ENCODE results near the gene SLC25A15.

The SLC25A15 gene

DNA sequence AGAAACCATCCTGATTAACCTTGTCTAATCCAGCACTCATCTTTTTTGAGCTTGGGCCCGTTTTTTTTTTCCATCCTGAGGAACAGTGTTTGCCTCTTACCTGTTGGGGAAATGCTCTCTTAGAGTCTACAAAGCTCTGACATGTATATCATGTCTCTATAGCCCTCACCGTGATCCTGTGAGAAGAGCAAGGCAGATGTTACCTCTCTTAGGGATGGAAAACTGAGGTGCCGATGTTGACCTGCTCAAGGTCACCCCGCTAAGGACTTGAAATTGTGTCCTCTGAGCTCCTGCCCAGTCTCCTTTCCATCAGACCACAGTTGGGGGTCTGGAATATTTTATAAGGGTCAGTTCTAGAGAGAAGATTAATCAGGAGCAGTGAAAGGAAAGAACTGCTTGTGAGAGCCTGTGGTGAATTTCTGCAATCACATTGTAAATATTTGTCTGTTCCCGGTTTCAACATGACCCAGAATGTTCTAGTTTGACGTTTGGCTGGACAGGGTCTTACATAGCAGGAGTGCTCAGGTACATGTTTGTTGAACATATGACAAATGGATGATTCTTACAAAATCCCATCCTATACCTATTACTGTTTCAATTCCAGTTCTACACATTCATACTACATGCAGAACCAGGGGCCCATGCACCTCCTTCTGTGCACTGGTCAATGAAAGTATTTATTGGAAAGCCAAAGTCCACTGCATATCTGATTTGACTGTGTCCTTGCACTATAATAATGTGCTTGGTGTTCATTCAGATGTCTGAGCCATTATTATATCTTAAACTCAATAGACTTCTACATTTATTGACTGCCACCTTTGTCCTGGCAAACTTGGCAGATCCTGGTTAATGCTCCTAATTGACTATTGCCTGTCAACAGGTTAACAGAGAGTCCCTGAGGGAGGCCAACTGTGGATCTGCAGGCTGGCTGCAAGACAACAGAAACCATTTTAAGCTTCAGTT, 12.1 kb downstream of the SLC25A15 start:
- Histone ChIP-seq H3K36me3 (ENCODE audit: control insufficient read depth in 2 of 2, insufficient read depth in 1 of 2, low read length in 2 of 2) (peaks cover 0 to 73% of the 10 kb centered on the region in 2 experiments; a peak in 2 of 3 replicates), H3K27ac (ENCODE audit: extremely low read depth, low read depth, low read length) (no peak overlapping the region), H3K9me3 (ENCODE audit: control insufficient read depth, insufficient read depth, low read depth, low read length) (no peaks in the 10 kb centered on the region), H3K4me3 (ENCODE audit: low read depth, low read length) (no peak overlapping the region), H3K4me1 (ENCODE audit: control insufficient read depth, insufficient read depth, low read length) (no peaks in the 10 kb centered on the region)
- POLR2A ChIA-PET, result interaction anchor here (0.7 kb wide), 1 partner anchor 157 kb away, joined by 5 read pairs; no protein-coding TSS in a partner anchor
- CTCF ChIA-PET, result no interaction called here
- TF ChIP-seq, protein P1, sequence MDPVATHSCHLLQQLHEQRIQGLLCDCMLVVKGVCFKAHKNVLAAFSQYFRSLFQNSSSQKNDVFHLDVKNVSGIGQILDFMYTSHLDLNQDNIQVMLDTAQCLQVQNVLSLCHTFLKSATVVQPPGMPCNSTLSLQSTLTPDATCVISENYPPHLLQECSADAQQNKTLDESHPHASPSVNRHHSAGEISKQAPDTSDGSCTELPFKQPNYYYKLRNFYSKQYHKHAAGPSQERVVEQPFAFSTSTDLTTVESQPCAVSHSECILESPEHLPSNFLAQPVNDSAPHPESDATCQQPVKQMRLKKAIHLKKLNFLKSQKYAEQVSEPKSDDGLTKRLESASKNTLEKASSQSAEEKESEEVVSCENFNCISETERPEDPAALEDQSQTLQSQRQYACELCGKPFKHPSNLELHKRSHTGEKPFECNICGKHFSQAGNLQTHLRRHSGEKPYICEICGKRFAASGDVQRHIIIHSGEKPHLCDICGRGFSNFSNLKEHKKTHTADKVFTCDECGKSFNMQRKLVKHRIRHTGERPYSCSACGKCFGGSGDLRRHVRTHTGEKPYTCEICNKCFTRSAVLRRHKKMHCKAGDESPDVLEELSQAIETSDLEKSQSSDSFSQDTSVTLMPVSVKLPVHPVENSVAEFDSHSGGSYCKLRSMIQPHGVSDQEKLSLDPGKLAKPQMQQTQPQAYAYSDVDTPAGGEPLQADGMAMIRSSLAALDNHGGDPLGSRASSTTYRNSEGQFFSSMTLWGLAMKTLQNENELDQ (tag by site-specific recombination; IDR thresholded peaks at IDR 0.05; ENCODE audit: low read depth), result no peak
- no peak for TF ChIP-seq OVOL3 (tag by site-specific recombination; IDR thresholded peaks at IDR 0.05)
- TF ChIP-seq, protein P2, sequence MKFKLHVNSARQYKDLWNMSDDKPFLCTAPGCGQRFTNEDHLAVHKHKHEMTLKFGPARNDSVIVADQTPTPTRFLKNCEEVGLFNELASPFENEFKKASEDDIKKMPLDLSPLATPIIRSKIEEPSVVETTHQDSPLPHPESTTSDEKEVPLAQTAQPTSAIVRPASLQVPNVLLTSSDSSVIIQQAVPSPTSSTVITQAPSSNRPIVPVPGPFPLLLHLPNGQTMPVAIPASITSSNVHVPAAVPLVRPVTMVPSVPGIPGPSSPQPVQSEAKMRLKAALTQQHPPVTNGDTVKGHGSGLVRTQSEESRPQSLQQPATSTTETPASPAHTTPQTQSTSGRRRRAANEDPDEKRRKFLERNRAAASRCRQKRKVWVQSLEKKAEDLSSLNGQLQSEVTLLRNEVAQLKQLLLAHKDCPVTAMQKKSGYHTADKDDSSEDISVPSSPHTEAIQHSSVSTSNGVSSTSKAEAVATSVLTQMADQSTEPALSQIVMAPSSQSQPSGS (tag by site-specific recombination; IDR thresholded peaks at IDR 0.05; ENCODE audit: low read depth), result no peak
- no peak for TF ChIP-seq ZNF785 (tag by site-specific recombination; IDR thresholded peaks at IDR 0.05)
- no peak for TF ChIP-seq KLF8 (tag by site-specific recombination; IDR thresholded peaks at IDR 0.05)
- peak; percentile 41; the same call in 1 of the 2 replicates for TF ChIP-seq SCRT2 (tag by site-specific recombination; IDR thresholded peaks at IDR 0.05)
- TF ChIP-seq HOXA7 (CRISPR knock-in tag; IDR thresholded peaks at IDR 0.05; ENCODE audit: borderline replicate concordance), result no peak
- TF ChIP-seq KLF16 (tag by site-specific recombination; IDR thresholded peaks at IDR 0.05), result no peak

DNA sequence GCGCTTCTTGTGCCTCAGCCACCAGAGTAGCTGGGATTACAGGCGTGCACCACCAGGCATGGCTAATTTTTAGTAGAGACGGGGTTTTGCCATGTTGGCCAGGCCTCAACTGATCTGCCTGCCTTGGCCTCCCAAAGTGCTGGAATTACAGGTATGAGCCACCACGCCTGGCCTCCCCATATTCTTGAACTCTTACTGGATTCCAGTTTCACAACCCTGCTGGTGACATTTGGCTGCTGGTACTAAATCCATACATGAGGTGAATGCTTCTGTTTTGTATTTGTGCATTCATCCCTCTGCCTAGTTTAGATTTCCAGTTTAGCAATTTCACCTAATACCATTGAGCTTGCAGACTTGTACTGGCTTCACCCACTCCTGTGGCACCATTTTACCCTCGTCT, 13.9 kb downstream of the SLC25A15 start:
- Histone ChIP-seq H3K4me3 (ENCODE audit: low read depth, low read length) (no peak overlapping the region), H3K36me3 (ENCODE audit: control insufficient read depth in 2 of 2, insufficient read depth in 1 of 2, low read length in 2 of 2) (peaks cover 0 to 86% of the 10 kb centered on the region in 2 experiments; a peak in 2 of 3 replicates), H3K27ac (ENCODE audit: extremely low read depth, low read depth, low read length) (no peak overlapping the region), H3K4me1 (ENCODE audit: control insufficient read depth, insufficient read depth, low read length) (no peaks in the 10 kb centered on the region), H3K9me3 (ENCODE audit: control insufficient read depth, insufficient read depth, low read depth, low read length) (no peaks in the 10 kb centered on the region)
- ChIA-PET POLR2A (no interaction called here), CTCF (no interaction called here)
- TF ChIP-seq ZNF624 (tag by site-specific recombination; IDR thresholded peaks at IDR 0.05) (no peak), GLIS2 (tag by site-specific recombination; IDR thresholded peaks at IDR 0.05) (no peak), ZNF555 (tag by site-specific recombination; conservative IDR thresholded peaks at IDR 0.05) (no peak), ZNF394 (tag by site-specific recombination; IDR thresholded peaks at IDR 0.05; ENCODE audit: borderline replicate concordance) (no peak)
- TF ChIP-seq, protein P3, sequence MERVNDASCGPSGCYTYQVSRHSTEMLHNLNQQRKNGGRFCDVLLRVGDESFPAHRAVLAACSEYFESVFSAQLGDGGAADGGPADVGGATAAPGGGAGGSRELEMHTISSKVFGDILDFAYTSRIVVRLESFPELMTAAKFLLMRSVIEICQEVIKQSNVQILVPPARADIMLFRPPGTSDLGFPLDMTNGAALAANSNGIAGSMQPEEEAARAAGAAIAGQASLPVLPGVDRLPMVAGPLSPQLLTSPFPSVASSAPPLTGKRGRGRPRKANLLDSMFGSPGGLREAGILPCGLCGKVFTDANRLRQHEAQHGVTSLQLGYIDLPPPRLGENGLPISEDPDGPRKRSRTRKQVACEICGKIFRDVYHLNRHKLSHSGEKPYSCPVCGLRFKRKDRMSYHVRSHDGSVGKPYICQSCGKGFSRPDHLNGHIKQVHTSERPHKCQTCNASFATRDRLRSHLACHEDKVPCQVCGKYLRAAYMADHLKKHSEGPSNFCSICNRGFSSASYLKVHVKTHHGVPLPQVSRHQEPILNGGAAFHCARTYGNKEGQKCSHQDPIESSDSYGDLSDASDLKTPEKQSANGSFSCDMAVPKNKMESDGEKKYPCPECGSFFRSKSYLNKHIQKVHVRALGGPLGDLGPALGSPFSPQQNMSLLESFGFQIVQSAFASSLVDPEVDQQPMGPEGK (tag by site-specific recombination; IDR thresholded peaks at IDR 0.05), result no peak
- TF ChIP-seq, protein P4, sequence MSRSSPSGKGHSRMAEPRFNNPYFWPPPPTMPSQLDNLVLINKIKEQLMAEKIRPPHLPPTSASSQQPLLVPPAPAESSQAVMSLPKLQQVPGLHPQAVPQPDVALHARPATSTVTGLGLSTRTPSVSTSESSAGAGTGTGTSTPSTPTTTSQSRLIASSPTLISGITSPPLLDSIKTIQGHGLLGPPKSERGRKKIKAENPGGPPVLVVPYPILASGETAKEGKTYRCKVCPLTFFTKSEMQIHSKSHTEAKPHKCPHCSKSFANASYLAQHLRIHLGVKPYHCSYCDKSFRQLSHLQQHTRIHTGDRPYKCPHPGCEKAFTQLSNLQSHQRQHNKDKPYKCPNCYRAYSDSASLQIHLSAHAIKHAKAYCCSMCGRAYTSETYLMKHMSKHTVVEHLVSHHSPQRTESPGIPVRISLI (tag by site-specific recombination; IDR thresholded peaks at IDR 0.05), result no peak
